AG10803 (cell line): ENCODE measurements around the gene PRR5L.

Experiments
- DNase-seq: peaks from one replicate; pipeline ENCODE4 v3.0.0; 2010; ENCODE audit warnings: low read depth
- H3K4me3 ChIP-seq: 2 replicates; pipeline ENCODE4 v1.5.1; 2011; ENCODE audit warnings: mild to moderate bottlenecking, low read length, control low read depth
- CTCF ChIP-seq: conservative IDR thresholded peaks from 2 replicates; pipeline ENCODE4 v1.5.1; 2011; ENCODE audit warnings: mild to moderate bottlenecking, low read length, control low read depth, inconsistent platforms

Gene PRR5L

GRCh38 chr11:36402568-36403170, 106.6 kb downstream of the PRR5L start:
- no peak for DNase-seq
- TF ChIP-seq CTCF, result no peak
- H3K4me3 ChIP-seq, result no peak overlapping the region

DNA sequence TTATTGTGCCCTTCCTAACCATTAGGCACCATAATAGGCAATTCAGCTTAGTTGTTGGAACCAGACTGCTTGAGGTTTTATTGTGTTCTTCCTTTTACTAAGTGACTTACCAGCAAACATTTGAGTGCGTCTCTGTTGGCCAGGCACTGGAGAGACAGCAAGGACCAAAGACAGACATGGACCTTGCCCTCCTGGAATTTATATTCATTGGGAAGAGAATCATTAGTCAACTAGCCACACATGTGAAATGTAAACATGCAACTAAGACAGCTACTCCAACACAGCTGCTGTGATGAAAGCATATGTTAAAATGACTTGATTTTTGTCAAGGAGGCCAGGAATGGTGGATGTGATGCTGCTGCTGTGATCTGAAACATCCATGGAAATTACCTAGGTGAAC, 107.6 kb downstream of the PRR5L start:
- DNase-seq, result no peak
- H3K4me3 ChIP-seq, result no peak overlapping the region
- no peak for TF ChIP-seq CTCF

DNA sequence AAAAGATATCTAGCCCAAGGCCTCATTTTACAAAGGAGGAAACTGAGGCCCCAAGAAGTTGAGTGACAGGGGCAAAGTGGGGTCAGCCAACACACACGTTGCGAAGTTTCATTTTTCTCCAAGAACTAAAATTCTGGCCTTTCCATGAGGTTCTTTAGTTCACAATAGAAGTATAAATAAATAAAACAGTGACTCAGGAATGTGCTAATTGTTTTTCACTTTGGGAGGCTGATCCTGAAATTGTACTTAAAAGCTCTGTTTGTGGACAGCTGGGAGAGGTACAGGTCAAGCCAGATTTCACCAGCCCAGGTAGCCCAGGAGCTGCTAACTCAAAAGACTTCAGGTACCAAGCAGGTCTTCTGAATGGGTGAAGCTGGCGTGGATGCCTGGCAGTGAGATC, 108.7 kb downstream of the PRR5L start:
- no peak for DNase-seq
- no peak for TF ChIP-seq CTCF
- no peak overlapping the region for H3K4me3 ChIP-seq

DNA sequence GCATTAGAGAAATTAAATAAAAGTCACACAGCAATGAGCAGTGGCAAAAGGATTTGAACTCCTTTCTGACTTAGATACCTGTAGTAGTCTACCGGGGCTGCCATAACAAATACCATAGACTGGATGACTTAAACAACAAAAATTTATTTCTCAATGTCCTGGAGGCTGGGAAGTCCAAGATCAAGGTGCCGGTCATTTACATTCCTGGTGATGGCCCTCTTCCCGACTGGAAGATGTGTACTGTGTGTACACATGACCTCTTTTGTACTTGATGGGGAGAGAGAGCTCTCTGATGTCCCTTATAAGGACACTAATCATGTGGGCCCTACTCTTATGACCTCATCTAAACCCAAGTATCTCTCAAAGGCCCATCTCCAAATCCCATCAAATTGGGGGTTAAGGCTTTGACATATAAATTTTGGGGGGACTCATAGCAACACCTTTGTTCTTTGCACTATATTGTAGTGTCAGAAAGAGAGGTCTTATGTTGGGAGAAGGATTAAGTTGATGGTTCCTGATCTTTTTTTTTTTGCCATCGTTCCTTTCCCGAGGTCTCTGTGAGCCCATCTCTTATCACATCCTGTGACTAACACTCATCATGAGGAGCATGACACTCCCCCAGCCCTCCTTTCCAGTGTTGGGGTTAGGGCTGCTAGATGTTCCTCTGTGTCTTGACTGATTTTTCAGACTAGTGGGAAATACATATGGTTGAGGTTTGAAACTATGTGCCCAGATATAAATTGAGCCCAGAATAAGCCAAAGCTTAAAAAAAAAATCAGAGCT, 109.7 kb downstream of the PRR5L start:
- no peak overlapping the region for H3K4me3 ChIP-seq
- DNase-seq, result no peak
- no peak for TF ChIP-seq CTCF

- no peak overlapping the region for H3K4me3 ChIP-seq
- no peak for DNase-seq
- TF ChIP-seq CTCF, result no peak
Observed at GRCh38 chr11:36407356-36407755, 111.3 kb downstream of the PRR5L start.

DNA sequence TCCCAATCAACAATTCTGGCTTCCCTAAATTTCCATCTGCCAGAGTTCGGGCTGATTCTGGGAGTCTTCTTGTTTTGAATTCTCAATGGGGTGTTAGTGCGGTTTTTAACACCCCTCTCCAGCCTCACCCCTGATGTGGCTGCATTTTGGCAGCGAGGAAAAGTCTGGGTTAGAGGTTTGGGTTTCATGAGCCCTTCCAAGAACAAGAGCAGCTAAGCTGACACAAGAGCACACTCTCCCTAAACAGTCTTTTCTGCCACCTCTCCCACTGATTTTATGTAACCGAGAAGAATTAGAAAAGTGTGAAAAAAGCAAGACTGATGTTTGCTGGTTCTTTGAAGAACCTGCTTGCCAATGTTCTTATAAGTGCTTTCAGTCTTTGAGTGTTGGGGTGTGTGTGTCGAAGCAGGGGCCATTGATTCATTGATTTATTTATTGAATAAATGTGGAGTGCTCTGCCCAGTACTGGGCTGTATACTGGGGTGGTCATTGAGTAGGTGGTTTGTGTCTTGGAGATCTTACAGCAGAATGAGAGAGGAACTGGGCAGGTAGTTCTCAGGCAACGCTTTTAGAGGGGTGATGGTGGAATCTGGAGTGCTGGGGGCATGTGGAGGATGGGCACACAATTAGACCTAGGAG, 112.5 kb downstream of the PRR5L start:
- DNase-seq, result no peak
- no peak overlapping the region for H3K4me3 ChIP-seq
- no peak for TF ChIP-seq CTCF
